ELF-1 (cell line): Measurements from ENCODE around the gene RGS7.
A peak's percentile ranks its signal among the peaks of the same experiment; 100 is the strongest.
"Not testable (repeated sequence)": the region's sequence is repeated elsewhere in the genome, so short reads cannot be mapped to it uniquely, and the experiment has no call there.

Experiments used
- DNase-seq: peaks from one replicate; pipeline ENCODE4 v3.0.0-alpha.2; 2016; ENCODE audit warnings: low read depth, low spot score

The RGS7 gene

GRCh38 chr1:241332037-241332409, 25.0 kb downstream of the RGS7 start:
- DNase-seq = no peak

GRCh38 chr1:241331328-241332036, 25.5 kb downstream of the RGS7 start:
- no peak for DNase-seq

GRCh38 chr1:241330619-241331327, 26.2 kb downstream of the RGS7 start:
- DNase-seq = no peak

GRCh38 chr1:241325456-241325855, 31.5 kb downstream of the RGS7 start:
- DNase-seq = no peak

GRCh38 chr1:241323514-241324195, 33.4 kb downstream of the RGS7 start:
- peak; percentile 63 for DNase-seq

GRCh38 chr1:241317676-241318075, 39.3 kb downstream of the RGS7 start:
- no peak for DNase-seq

GRCh38 chr1:241316372-241316771, 40.6 kb downstream of the RGS7 start:
- DNase-seq = no peak

GRCh38 chr1:241311056-241311746, 45.8 kb downstream of the RGS7 start:
- no peak for DNase-seq

GRCh38 chr1:241310451-241310850, 46.6 kb downstream of the RGS7 start:
- DNase-seq = no peak

- DNase-seq = no peak
Measured at GRCh38 chr1:241309651-241310050, 47.4 kb downstream of the RGS7 start.

- DNase-seq = no peak
Measured at GRCh38 chr1:241308471-241308870, 48.5 kb downstream of the RGS7 start.

- no peak for DNase-seq
Measured at GRCh38 chr1:241308011-241308410, 49.0 kb downstream of the RGS7 start.

- DNase-seq = no peak
Measured at GRCh38 chr1:241306125-241306790, 50.7 kb downstream of the RGS7 start.

GRCh38 chr1:241302024-241302423, 55.0 kb downstream of the RGS7 start:
- DNase-seq = peak; percentile 82

GRCh38 chr1:241299347-241299746, 57.7 kb downstream of the RGS7 start:
- no peak for DNase-seq

GRCh38 chr1:241292973-241293372, 64.0 kb downstream of the RGS7 start:
- DNase-seq = no peak

GRCh38 chr1:241291548-241291947, 65.5 kb downstream of the RGS7 start:
- not testable (repeated sequence) for DNase-seq

GRCh38 chr1:241286486-241286885, 70.5 kb downstream of the RGS7 start:
- DNase-seq = no peak

- no peak for DNase-seq
Measured at GRCh38 chr1:241276391-241276790, 80.6 kb downstream of the RGS7 start.

- no peak for DNase-seq
Measured at GRCh38 chr1:241275981-241276380, 81.0 kb downstream of the RGS7 start.

GRCh38 chr1:241275226-241275625, 81.8 kb downstream of the RGS7 start:
- DNase-seq = no peak

GRCh38 chr1:241274693-241275092, 82.3 kb downstream of the RGS7 start:
- no peak for DNase-seq
